AG04449 (cell line): Measurements from ENCODE around the gene FAH.
"Not testable (repeated sequence)": the region's sequence is repeated elsewhere in the genome, so short reads cannot be mapped to it uniquely, and the experiment has no call there.

Experiments
- CTCF ChIA-PET: fragments of 350-600 bp; formaldehyde crosslinking; extraction: SDS; loops from one replicate; lab custom pipeline; 2021; ENCODE audit warnings: antibody characterized with exemption; lab: Yijun Ruan, JAX
- POLR2A ChIA-PET: fragments of 400-600, 350-600 bp; formaldehyde crosslinking; extraction: SDS; loops from one replicate; lab custom pipeline; 2020; ENCODE audit warnings: antibody characterized with exemption, inconsistent platforms; lab: Yijun Ruan, JAX
- DNase-seq: peaks from one replicate; pipeline ENCODE4 v3.0.0-alpha.2; 2010; ENCODE audit warnings: low read depth, low spot score
- H3K4me3 ChIP-seq: 2 replicates; pipeline ENCODE4 v1.5.1; 2011; ENCODE audit warnings: low read depth, mild to moderate bottlenecking, control low read depth, low read length
- TF ChIP-seq, protein P1 (sequence below): IDR thresholded peaks from one replicate; pipeline ENCODE4 v1.5.1; 2011; ENCODE audit warnings: mild to moderate bottlenecking, moderate library complexity, low read length, control low read depth, inconsistent platforms; ENCODE audit not compliant: insufficient read depth; ENCODE audit errors: missing control alignments

The FAH gene

DNA sequence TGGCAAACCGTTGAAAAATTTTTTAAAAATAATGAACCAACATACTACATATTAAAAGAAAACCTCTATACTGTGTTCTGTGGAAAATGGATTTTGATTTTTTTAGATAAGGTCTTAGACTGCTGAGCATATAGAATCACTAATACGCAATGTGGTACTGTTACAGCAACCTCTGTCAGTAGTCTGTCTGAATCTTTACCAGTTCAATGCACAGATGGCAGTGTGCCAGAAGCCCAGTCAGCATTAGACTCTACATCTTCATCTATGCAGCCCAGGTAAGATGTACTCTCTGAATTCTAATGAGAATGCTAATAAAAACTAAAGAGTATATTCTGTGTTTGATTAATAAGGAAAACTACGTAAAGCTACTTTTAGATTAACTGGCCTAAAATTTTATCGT, 31.3 kb upstream of the FAH start:
- CTCF ChIA-PET = no interaction called here

DNA sequence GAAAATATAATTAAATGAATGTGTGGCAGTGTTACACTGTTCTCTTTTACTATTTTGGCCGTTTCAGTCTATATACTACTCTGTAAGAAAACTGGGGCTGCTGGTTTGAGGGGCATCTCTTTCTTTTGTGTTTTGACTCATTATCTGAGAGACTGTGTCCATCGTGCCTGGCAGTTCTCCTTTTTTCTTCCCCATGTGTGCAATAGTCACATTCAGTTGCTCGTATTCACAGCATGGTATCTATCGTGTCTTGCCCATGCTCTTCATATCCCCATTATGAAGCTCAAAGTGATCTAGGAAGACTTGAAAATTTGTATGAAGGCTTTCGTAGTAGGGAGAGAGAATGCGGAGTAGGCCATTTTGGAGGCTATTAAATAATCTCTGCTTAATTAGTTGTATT, 29.8 kb upstream of the FAH start:
- ChIA-PET CTCF (no interaction called here), POLR2A (no interaction called here)
- no peak for DNase-seq
- H3K4me3 ChIP-seq = no peak overlapping the region
- TF ChIP-seq, protein P1, sequence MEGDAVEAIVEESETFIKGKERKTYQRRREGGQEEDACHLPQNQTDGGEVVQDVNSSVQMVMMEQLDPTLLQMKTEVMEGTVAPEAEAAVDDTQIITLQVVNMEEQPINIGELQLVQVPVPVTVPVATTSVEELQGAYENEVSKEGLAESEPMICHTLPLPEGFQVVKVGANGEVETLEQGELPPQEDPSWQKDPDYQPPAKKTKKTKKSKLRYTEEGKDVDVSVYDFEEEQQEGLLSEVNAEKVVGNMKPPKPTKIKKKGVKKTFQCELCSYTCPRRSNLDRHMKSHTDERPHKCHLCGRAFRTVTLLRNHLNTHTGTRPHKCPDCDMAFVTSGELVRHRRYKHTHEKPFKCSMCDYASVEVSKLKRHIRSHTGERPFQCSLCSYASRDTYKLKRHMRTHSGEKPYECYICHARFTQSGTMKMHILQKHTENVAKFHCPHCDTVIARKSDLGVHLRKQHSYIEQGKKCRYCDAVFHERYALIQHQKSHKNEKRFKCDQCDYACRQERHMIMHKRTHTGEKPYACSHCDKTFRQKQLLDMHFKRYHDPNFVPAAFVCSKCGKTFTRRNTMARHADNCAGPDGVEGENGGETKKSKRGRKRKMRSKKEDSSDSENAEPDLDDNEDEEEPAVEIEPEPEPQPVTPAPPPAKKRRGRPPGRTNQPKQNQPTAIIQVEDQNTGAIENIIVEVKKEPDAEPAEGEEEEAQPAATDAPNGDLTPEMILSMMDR = no peak

More for the DNA sequence above, 31.3 kb upstream of the FAH start:
- POLR2A ChIA-PET = no interaction called here
- no peak for DNase-seq
- no peak overlapping the region for H3K4me3 ChIP-seq
- TF ChIP-seq, protein P1 = no peak

DNA sequence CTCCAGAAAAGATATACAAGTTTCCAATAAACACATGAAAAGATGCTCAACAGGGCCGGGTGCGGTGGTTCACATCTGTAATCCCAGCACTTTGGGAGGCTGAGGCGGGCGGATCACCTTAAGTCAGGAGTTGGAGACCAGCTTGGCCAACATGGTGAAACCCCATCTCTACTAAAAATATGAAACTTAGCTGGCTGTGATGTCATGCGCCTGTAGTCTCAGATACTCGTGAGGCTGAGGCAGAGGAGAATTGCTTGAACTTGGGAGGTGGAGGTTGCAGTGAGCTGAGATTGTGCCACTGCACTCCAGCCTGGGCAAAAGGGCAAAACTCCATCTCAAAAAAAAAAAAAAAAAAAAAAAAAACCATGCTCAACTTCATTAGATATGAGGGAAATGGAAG, 25.5 kb upstream of the FAH start:
- POLR2A ChIA-PET, H3K4me3 ChIP-seq, DNase-seq: not testable (repeated sequence)
- CTCF ChIA-PET = interaction anchor here (1.2 kb wide), 1 partner anchor 35 kb away, joined by 3 read pairs; no protein-coding TSS in a partner anchor

DNA sequence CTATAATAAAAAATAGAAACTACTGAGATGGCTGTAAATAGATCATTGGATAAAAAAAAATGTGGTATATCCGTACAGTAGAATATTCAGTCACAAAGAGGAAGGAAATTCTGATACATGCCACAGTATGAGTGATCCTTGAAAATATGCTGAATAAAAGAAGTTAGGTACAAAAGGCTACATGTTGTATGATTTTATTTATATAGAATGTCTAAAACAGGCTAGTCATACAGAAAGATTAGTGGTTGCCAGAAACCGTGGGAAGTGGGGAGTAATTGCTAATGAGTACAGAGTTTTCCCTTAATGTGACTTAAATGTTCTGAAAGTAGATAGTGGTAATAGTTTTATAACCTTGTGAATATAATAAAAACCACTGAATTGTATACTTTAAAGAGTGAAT, 24.9 kb upstream of the FAH start:
- TF ChIP-seq, protein P1 = no peak
- CTCF ChIA-PET = no interaction called here
- POLR2A ChIA-PET = no interaction called here
- DNase-seq = no peak
- no peak overlapping the region for H3K4me3 ChIP-seq

DNA sequence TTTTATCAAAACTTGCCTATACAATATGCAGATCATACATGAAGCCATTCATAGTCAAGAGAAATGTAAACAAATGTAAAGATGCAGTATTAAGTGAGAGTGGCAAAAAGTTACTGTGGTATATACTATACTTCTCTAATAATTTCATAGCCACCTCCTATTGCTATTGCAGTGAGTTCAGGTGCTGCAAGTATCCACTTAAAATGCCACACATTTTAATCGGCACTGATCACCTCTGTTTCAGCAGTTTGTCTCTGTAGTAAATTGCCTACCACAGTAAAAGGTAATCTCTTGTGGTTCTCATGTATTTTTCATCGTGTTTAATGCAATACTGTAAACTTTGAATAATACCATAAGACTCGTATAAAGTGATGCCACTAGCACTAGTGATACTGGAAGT, 20.4 kb upstream of the FAH start:
- POLR2A ChIA-PET = no interaction called here
- no peak for DNase-seq
- H3K4me3 ChIP-seq = no peak overlapping the region
- TF ChIP-seq, protein P1 = no peak
- CTCF ChIA-PET = no interaction called here

DNA sequence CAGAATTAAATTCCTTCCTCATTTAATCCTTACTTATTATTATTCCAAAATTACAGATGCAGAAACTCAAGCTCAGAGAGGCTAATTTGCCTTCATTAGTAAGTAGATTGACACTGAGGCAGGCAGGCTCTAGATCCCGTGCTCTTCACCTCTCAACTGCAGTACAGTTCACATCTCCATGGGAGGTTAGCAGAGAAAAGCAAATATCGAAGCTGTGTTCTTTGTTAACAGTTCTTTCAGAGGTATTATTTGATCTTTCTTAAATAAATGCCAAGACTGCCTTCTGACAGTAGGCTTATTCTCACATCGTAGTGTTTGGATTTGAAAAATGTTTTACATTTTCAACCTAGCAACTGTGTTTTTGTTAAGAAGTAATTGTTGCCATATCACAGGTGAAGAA, 15.9 kb upstream of the FAH start:
- TF ChIP-seq, protein P1 = no peak
- ChIA-PET CTCF (no interaction called here), POLR2A (no interaction called here)
- DNase-seq = no peak
- H3K4me3 ChIP-seq = no peak overlapping the region

DNA sequence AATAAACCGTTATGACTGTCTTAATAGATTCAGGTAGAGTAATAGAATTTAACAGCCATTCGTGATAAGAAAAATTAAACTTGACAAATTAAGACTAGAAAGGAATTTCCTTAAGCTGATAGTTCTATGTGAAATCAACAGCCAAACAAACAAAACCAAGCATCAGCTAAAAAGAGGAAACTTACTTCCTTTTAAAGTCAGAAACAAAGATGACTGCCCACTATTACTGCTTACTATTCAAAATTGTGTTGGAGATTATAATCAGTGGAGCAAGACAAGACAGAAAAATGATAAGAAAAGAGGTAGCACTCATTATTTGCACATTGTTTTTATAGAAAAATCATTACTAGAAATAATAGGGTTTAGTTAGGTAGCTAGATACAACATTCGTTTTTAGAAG, 13.8 kb upstream of the FAH start:
- H3K4me3 ChIP-seq = no peak overlapping the region
- ChIA-PET CTCF (interaction anchor here (1.1 to 1.3 kb wide), 2 partner anchors 11 to 13 kb away, joined by 4 to 5 read pairs; no protein-coding TSS in a partner anchor), POLR2A (no interaction called here)
- no peak for DNase-seq
- TF ChIP-seq, protein P1 = no peak
